ENCODE data around the gene ARHGAP28.

ARHGAP28 gene

DNA sequence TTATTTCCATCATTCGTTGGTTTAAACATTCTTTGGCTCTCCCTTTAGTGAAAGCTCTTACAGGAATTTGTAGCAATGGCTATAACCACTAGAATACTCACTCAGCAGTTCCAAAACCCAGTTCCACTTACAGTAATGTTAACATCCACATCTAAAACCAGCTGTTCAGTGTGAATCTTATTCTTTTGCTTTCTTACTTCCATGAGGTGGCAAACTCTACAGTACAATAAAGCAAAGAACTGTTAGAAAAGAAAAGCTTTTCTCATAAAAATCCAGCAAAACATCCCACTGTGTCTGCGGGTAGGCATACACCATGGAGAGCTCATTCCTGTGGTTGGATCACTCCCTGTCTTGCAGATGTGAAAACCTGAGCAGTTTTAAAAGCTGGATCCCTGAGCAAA, 147.1 kb downstream of the ARHGAP28 start:
- no peak for DNase-seq

DNA sequence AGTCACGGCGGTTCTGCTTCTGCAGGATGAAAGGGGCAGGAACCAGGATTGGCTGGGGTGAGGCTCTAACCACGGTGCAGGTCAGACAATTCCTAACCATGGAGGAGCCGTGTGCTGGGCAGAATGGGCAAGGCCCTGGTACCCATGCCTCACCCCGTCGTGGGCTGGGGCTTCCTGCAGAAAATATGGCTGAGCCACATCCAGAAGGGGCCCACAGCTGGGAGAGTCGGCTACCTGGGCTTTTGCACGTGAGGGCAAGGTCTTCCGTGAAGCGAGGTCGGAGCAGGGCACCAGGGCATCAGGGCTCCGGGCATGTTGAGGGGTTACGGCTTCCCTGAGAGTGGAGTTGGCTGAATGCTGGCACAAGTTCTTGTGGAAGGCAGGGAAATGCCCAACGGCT, 147.8 kb downstream of the ARHGAP28 start:
- no peak for DNase-seq

DNA sequence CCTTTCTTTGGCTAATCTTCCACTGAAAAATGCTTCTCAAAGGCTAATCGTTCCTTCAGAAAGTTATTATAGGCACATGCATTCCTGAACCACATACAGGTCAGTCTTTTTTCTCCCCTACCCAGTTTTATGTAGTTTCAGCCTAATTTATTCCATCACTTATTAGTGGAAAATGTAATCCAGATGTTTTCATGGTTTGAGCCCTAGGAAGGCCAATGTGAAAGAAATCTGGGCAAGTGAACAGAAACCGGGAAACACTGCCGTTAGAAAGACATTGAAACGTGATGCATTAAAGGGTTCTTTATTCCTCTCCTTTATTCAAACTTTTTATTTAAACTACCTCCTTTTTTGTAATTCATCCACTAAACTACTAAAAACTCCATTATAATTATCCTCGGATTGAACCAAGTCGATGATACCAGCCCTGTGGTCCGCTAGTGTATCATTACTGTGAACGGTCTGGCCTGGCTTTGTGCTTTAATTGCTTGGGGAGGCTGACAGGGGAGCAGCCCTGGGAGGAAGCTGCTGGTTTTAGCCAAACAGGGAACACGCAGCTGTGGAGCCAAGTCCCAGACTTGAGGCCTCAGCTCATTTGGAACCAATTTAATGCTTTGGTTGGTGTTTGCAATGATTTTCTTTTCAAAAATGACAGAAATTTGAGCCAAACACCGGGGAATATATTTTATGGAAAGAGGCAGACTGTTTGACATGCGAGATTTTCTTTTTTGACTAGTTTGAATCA, 149.2 kb downstream of the ARHGAP28 start:
- DNase-seq, result no peak

DNA sequence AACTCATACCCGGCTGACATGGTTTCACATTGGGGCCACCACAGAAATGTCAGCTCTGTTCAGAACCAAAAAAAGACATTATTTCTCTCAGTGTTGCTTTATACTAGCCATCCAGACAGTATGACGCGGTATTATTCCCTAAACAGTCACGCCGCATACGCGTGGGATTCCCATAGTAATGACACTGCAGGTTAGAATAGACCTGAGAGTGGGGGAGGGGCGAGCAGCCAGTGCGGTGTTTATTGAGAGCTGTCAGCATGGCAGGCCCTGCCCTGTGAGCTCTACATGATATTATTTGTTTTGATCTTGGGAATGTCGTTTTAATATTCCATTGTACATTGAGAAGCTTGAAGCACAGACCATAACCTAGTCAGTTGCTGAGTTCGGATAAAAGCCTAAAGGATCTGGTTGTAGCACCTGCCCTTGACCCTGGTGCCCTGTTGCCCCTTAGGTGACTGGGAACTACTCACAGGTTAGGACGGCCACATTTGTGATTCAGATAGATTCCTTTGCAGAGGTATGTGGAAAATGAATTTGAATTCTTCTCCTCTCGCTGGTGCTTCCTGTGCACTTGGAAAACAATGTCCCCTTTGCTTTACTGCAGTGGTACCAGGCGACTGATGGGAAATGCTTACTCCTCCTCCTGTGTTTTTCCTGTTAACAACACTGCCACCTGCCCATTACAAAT, 150.1 kb downstream of the ARHGAP28 start:
- no peak for DNase-seq

DNA sequence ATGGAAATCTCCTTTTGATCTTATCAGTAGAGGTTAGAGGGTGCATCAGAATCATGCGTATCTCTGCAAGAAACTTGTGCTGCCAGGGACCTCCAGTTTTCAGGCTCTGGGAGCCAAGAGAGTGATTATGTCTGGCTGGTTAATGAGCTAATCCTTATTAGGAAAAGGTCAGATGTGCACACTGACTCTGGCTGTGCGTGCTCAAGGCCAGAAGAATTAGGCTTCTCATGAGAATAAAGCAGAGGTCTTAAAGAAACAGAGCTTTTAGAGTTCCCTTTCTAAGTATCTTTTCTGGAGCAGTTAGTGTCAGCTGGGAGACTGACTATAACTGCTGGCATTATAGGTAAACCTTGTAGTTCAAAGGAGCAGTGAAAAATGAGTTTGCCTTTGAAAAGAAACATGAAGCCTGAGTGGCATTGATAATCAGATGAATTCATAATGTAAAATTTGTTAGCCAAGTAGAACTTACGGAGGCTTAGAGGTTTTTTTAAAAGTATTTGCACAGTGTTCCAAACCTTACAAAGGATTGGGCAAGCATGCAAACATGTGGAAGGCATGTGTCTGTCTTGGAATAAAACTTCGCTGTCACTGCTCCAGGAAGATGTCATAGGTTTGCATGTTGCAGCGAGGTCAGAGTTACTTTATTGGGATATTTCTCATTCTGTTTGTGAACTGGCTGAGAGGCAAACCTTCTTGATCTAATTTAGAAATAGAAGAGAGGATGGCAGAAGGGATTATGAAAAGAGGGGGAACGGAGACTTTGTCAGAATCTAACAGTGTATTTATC, 151.7 kb downstream of the ARHGAP28 start:
- DNase-seq, result no peak

DNA sequence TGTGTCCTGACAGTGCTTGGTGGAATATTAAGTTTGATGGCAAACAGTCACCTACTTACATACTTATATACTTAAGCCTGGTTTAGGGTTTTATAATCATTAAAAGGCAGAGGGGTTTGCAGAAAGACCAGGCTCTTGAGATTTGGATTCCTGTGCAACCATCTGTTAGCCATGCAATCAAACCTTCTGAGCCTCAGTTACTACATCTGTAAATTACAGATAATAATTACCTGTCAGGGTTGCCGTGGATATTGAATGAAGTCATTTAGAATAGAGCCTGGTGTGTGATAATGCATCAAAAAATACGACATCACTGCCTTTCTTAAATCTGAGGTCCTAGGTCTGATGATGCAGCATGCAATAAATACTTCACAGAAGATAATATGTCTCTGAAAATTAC, 152.9 kb downstream of the ARHGAP28 start:
- no peak for DNase-seq

DNA sequence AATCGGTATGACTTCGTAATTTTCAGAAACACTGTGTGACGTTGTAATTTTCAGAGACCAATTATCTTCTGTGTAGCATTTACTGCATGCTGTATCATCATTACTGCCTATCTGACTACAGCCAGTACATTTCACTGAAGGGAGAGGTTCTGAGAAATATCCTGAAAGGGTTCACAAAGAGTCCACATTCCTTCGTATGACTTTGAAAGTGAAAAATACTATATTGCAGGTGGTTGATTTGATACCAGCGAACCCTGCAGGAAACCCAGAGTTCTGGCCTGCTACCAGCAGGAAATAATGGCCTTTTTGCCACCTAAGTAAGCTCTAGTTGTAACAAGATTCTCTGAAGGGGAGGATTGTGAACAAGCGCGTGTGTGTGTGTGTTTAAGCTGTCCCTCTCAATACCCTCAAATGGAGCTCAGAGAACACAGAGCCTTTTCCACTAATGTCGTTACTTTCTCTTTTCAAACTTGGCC, 155.5 kb downstream of the ARHGAP28 start:
- no peak for DNase-seq

DNA sequence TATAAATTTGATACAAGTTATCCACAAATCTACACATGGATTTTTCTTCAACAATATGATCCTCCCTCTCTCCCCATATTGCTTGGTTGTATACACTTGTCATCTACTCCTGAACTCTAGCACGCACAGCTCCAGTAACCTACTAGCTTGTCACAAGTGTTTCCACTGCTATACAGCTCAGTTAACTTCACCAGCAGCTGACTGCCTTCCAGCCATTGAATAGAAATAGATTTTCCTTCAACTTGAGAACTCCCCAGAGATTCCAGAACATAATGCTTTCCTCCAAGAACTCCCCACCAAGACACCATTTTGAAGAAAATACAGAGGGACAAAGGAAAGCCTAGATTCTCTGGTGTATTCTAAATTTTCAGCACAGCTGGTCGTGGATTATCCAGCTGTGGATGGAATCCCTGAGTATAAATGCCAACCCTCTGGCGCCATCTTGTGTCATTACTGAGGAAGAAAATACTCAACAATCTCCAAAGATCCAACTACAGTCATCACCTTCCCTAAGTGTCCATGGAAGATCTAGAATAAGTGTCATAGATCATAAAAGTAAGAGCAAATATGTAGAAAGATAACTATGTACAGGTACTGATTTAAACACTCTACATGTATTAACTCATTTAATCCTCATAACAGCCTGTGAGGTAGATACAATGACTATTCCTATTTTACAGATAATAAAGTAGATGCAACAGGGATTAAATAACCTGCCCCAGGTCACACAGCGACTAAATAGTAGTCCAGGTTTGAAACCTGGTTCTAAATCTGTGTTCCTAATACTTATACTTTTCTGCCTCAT, 156.7 kb downstream of the ARHGAP28 start:
- DNase-seq, result peak; percentile 78

DNA sequence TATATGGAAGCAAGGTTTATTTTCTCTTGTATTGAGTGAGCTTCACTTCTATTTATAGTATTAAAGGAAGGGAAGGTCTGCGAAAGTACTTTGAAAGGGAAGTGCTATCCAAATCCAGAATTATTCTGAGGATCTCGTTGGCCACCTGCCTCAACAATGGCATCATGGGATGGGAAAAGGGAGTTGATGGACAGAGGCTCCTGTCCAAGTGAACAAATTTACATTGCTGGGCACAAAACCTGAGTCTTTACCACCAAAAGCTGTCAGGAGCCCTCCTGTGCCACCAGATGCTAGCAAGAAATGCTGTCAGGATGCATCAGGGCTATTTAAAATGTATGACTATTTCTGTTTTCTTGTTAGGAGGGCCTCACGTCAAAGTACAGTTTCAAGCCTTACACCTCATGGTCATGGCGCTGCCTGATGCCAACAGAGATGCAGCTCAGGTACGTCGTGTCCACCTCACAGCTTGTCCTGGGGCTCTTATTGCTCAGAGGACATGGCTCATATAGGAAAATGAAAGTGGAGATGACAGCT, 157.3 kb downstream of the ARHGAP28 start:
- DNase-seq, result no peak

DNA sequence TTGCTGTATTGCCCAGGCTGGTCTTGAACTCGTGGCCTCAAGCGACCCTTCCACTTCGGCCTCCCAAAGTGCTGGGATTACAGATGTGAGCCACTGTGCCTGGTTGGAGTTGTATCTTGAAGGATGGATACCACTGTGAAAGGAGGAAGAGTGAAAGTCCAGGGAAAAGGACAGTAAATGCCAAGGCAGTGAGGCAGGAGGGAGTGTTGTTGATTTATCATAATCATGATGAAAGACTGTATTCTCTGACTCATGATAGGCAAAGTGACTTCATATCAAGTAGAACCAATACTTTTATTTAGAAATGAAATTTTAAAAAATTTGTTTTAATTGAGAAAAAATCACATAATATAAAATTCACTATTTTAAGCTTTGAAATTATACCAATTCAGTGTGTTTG, 162.3 kb downstream of the ARHGAP28 start:
- no peak for DNase-seq

DNA sequence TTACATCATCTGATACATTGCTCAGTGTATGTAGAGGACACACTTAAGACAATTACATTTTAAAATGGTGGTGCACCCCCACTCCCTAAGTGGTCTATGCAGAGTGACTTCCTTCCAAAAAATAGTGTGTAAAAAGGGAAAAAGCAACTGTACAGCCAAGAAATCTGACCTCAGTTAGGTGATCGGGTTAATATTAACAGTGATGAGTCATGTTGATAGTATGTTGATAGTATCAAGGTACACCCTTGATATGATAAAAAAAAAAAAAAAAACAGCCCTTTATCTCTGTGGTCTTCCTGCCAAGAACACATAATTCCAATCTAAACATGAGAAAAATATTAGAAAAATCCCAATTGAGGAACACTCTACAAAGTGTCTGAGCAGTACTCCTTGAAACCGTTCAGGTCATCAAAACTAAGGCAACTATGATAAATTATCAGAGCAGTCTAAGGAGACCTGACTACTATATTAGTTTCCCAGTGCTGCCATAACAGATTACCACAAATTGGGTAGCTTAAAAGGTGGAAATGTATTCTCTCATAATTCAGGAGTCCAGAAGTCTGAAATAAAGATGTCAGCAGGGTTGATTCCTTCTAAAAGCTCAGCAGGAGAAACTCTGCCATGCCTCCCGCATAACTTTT, 171.9 kb downstream of the ARHGAP28 start:
- no peak for DNase-seq

DNA sequence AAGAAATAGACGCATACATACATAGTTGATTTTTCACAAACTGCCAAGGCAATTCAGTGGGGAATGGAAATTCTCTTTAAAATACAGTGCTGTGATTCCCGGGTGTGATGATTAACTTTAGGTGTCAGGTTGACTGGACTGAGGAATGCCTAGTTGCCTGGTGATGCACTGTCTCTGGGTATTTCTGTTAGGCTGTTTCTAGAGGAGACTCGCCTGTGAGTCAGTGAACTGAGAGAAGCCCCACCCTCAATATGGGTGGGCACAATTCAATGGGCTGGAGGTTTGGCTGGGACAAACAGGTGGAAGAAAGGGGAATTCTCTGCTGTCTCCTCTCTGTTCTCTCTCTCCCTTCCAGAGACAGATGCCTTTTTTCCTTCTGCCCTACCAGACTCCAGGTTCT, 187.6 kb downstream of the ARHGAP28 start:
- DNase-seq, result no peak

DNA sequence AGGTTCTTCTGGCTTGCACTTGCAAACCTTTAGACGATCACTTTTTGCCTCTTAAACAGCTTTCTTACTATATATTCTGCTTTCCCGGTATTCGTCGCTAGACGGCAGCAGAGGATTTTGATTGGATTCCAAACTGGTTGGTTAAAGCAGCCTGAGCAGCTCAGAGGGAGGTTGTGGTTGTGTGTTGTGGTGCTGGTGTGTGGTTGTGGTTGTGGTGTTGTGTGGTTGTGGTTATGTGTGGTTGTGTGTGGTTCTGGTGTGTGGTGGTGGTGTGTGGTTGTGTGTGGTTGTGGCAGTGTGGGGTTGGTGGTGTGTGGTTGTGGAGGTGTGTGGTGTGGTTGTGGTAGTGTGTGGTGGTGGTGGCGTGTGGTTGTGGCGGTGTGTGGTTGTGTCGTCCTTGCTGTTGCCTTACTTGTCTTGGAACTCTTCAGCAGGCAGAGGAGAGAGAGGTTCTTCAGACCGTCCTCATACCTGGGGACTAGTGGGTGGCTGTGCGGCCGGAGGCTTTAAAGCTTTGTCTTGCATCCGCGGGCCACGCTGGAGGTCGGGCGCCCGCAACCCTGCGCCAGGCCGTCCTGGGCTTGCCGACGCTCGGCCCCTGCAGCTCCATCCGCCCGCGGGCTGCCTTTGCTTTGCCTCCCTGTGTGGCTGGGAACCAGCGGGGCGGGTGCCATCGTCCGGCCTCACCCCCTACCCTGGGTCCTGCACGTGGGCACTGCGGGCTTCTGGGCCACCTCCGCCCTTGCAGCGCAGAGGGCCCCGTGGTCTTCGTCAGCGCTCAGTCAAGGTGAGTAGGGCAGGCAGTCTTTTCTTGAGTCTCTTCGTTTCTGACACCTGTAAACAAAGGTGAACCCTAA, 190.8 kb downstream of the ARHGAP28 start:
- DNase-seq, result peak; percentile 75

DNA sequence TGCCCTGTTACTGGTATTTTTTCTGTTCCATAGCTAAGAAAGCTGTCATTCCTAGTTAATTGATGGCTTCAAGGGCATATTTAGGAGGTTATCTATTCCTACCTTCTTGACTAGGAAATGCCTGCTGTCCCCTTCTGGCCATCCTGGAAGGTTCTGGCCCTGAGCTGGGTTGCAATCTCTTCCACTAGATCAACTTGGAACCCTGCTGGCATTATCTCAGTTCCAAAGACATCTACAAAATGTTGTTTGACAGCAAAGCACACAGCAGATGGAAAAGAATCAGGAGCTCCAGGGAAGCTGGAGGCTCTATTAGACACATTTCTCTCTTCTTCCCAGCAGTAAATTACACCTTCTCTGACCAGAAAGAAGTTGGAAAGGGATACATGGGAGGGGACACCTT, 192.1 kb downstream of the ARHGAP28 start:
- no peak for DNase-seq

DNA sequence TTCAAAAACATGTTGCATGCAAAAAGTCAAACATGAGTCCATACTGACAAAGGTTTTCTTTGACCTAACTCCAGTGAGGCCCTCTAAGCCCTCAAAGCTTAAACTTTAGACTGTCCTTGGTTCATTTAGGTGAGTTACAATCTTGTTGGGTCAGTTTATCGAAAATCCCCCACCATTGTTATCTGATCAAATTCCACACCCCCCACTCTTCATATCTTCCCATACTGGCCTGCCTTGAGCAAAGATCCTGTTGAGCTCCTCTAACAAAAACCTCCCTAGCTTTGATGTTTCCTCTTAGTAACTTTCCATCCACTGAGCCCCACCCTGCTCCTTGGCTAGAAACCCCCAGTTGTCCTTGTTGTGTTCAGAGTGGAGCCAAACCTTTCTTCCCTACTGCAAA, 193.7 kb downstream of the ARHGAP28 start:
- no peak for DNase-seq

DNA sequence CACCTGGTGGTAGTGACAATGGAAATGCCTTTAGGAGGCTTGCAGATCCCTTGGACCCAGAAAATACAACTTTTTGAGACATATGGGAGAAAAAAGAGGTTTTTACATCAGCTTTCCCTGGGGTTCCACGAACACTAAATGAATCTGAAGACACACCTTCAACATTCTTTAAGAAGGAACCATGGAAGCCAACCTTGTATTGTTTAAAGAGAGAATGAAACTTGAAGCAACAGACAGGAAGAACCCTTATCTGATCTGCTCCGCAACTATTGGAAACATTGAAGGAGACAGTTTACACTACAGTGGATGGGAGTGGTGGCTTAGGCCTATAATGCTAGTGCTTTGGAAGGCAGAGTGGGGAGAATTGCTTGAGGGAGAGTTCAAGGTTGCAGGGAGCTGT, 197.6 kb downstream of the ARHGAP28 start:
- no peak for DNase-seq

DNA sequence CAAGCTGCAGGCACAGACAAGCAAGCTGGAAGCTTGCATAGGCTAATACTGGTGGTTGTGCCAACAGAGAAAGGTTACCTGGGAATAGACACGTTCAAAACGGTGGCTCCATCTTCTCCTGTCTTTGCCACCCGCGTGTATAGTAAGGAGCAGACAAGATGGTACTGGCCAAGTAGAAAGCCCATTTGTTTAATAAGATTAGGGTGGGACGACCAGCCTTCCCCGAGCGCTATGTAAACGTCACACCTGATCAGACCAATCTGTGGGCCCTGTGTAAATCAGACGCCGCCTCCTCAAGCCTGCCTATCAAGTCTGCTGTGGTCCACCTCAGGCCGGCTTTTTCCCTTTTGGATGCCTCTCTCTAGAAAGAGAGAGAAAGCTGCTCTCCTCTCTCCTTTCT, 198.8 kb downstream of the ARHGAP28 start:
- DNase-seq, result no peak

DNA sequence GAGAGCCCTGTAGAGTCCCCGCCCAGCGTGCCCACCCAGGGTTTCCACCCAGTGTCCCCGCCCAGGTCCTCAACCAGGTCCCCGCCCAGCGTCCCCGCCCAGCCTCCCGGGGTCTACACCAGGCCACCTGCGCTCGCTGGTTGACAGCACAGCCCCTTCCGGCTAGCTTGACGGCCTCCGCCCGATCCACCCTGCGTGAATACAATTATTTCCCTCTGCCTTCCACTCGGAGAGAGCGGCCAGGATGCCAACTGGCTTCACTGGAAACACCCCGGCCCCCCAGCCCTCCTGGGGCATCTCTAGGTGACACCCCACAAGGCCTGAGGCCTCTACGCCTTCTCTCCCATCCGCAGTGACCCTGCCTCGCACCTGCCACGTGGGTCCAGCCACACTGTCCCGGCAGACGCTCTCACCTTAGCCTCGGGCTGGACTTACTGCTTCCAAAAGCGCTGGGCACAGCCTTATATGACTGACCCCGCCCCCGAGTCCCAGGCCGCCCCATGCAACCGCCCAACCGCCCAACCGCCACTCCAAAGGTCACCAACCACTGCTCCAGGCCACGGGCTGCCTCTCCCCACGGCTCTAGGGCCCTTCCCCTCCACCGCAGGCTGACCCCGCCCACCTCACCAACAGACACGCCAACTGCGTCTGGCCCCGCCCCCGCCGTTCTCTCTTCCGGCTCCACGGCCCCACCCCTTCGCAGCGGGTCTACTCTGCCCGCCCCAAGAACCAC, 200.0 kb downstream of the ARHGAP28 start:
- DNase-seq, result no peak

DNA sequence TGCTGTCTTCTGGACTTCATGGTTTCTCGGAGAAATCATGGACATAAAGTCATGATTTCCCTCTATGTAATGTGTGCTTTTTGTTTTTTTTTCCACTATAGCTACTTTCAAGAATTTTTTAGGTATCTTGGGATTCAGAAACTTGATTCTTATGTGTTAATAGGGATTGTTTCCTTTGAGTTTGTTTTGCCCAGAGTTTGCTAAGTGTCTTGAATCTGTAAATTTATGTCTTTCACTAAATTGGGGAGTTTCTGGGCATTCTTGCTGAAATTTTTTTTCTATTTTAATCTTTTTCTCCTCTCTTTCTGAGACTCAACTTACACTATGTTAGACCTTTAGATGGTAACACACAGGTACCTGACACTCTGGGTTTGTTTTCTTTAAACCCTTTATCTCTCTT, 205.3 kb downstream of the ARHGAP28 start:
- DNase-seq, result no peak

DNA sequence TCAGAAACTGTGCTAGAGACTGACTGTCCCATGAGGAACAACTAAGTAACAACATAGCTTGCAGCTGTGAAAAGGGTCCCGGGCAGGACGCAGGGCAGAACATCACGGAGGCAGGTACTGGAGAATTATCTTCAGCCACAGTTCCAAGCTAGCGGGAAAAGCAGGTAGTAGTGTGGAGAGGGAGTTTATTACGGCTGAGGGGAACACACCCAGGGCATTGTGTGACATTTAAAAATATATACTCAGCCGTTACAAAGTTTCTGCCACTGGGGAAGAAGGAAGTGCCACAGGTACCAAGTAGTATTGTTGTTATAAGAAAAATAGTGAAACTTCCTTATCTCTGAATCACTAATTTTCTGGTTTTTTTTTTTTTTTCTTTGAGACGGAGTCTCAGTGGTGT, 208.5 kb downstream of the ARHGAP28 start:
- DNase-seq, result no peak
